ENCODE measurements around the gene NBEAL1.
A peak's percentile ranks its signal among the peaks of the same experiment; 100 is the strongest.
"Not testable (repeated sequence)": the region's sequence is repeated elsewhere in the genome, so short reads cannot be mapped to it uniquely, and the experiment has no call there.

NBEAL1 gene

GRCh38 chr2:203237346-203238238 lies 222.9 kb downstream of the NBEAL1 start:
- DNase-seq, result no peak

- no peak for DNase-seq
These were observed 223.6 kb downstream of the NBEAL1 start for GRCh38 chr2:203238292-203238703.

- DNase-seq, result peak; percentile 96
These were observed 224.2 kb downstream of the NBEAL1 start, which contains the start of gene CYP20A1 for GRCh38 chr2:203238704-203239526. Gene CYP20A1 (plus strand): TSS chr2:203239018. CDS start chr2:203239063, 45 bp downstream.

- no peak for DNase-seq
These were observed 225.8 kb downstream of the NBEAL1 start for GRCh38 chr2:203240491-203240890.

- DNase-seq, result no peak
These were observed 227.8 kb downstream of the NBEAL1 start for GRCh38 chr2:203242518-203242917.

- DNase-seq, result no peak
These were observed 232.0 kb downstream of the NBEAL1 start for GRCh38 chr2:203246646-203247045.

GRCh38 chr2:203252818-203253217 lies 238.1 kb downstream of the NBEAL1 start:
- no peak for DNase-seq

- DNase-seq, result not testable (repeated sequence)
These were observed 238.9 kb downstream of the NBEAL1 start for GRCh38 chr2:203253422-203254095.

GRCh38 chr2:203261326-203262159 lies 246.9 kb downstream of the NBEAL1 start:
- DNase-seq, result no peak

All from COR-L47 (cell line).